ENCODE data around the gene ABCC10. TPM values are rescaled to one million over a fixed set of nuclear protein-coding genes. Genes with fewer than 3 reads are reported as not detected.
A peak's percentile ranks its signal among the peaks of the same experiment; 100 is the strongest.

The ABCC10 gene
- polyA plus RNA-seq, 2 of the 4 experiments (the other 2 are of a cell fraction): 6.8 to 9.3 TPM

- ChIA-PET POLR2A (no interaction called here), CTCF (interaction anchor here (0.9 to 1.2 kb wide), 3 partner anchors 9 to 40 kb away, joined by 3 read pairs; no protein-coding TSS in a partner anchor)
- no peak for DNase-seq (ENCODE audit: low read depth in 1 of 2, low spot score in 1 of 2)
- no peak overlapping the region for H3K4me3 ChIP-seq
- no peak; a peak in 1 of 6 replicates for ATAC-seq
- H3K9me3 ChIP-seq: no peaks in the 10 kb centered on the region
- H3K4me1 ChIP-seq: no peaks in the 10 kb centered on the region
- 50% methylated on average over 4 of the region's 4 CpGs for WGBS (ENCODE audit: missing lambda C conversion rate)
- no peak overlapping the region for H3K4me2 ChIP-seq
- H3K27ac ChIP-seq: no peak overlapping the region
- no peak for FAIRE-seq
- no peak for TF ChIP-seq NPAS2 (CRISPR knock-in tag; IDR thresholded peaks at IDR 0.05; ENCODE audit: borderline replicate concordance)
- TF ChIP-seq BHLHE40 (IDR thresholded peaks at IDR 0.05; ENCODE audit: low read depth, low read length): no peak
- TF ChIP-seq NR3C1 (IDR thresholded peaks at IDR 0.05): no peak
- no peak for TF ChIP-seq PHF8 (IDR thresholded peaks at IDR 0.05; ENCODE audit: borderline replicate concordance, low read depth)
- TF ChIP-seq KDM5A (IDR thresholded peaks at IDR 0.05): no peak
Measured at GRCh38 chr6:43467752-43468151, 40.4 kb downstream of the ABCC10 start.

GRCh38 chr6:43468240-43468639 is 40.9 kb downstream of the ABCC10 start:
- no peaks in the 10 kb centered on the region for H3K4me1 ChIP-seq
- H3K9me3 ChIP-seq: no peaks in the 10 kb centered on the region
- DNase-seq (ENCODE audit: low read depth in 1 of 2, low spot score in 1 of 2): no peak
- no peak overlapping the region for H3K4me3 ChIP-seq
- 39% methylated on average over 4 of the region's 4 CpGs for WGBS (ENCODE audit: missing lambda C conversion rate)
- ChIA-PET POLR2A (no interaction called here), CTCF (interaction anchor here (1.1 kb wide), 1 partner anchor 9 kb away, joined by 3 read pairs; no protein-coding TSS in a partner anchor)
- FAIRE-seq: no peak
- H3K27ac ChIP-seq: no peak overlapping the region
- H3K4me2 ChIP-seq: no peak overlapping the region
- 0 out of 6 replicates have a peak, but pooled peaks of 1 of the 2 experiments have one; percentile 42 for ATAC-seq
- TF ChIP-seq KDM5A (IDR thresholded peaks at IDR 0.05) (no peak), GATA3 (IDR thresholded peaks at IDR 0.05; ENCODE audit: borderline replicate concordance) (no peak), ZC3H11A (IDR thresholded peaks at IDR 0.05) (no peak), ZSCAN20 (CRISPR knock-in tag; IDR thresholded peaks at IDR 0.05) (no peak), RCOR1 (IDR thresholded peaks at IDR 0.05; ENCODE audit: low read depth, low read length) (no peak), MYC (IDR thresholded peaks at IDR 0.05; ENCODE audit: borderline replicate concordance, low read length) (no peak), NR3C1 (IDR thresholded peaks at IDR 0.05) (no peak), CBX8 (IDR thresholded peaks at IDR 0.05) (no peak)
- TF ChIP-seq, protein P1, sequence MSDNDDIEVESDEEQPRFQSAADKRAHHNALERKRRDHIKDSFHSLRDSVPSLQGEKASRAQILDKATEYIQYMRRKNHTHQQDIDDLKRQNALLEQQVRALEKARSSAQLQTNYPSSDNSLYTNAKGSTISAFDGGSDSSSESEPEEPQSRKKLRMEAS (IDR thresholded peaks at IDR 0.05): no peak

DNA sequence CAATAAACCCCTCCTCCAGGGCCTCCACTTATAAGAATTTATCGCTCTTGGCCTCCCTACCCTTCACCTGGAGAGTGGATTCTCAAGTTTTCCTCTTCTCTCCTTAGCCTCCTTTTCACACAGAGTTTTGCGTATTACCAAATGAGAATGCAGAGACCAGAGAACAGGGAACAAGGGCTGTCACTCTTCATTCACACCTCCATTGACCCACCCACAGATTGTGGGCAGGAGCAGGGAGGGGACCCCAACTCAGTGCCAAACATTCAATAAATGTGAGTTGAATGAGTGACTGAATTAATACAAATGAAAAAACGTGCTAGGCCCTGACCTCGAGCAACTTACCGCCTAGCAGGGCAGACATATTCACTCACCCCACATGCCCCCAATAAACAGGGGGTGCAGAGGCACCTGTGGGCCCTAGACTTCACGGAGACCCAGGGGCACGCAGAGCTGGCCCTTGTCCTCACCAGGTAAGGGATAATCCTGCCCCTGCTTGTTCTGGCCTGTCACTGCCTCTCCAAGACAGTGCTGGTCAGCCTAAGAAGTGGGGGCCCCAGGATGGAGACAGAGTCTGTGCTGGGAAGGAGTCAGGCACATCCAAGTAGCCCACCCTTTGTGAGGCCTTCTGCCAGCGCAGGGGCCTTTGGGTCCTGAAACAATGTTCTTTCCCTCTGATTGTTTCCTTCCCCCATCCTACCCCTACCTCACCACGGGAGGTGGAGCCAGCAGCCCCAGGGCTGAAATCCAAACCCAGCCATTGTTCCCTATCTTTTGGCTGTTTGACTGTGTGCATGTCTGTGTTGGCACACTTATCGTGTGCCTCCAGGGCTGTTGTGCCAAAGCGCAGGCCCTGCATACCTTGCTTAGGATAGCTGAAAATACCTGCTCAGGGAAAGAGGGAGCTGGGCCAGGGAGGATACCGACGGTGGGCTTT is 41.7 kb downstream of the ABCC10 start:
- TF ChIP-seq REST (IDR thresholded peaks at IDR 0.05) (no peak), TP53 (CRISPR knock-in tag; IDR thresholded peaks at IDR 0.05) (no peak)
- Histone ChIP-seq H3K9me3 (no peaks in the 10 kb centered on the region), H3K4me3 (no peak overlapping the region), H3K27ac (no peak overlapping the region), H3K4me2 (no peak overlapping the region), H3K4me1 (no peaks in the 10 kb centered on the region)
- CTCF ChIA-PET: no interaction called here
- DNase-seq (ENCODE audit: low read depth in 1 of 2, low spot score in 1 of 2) (no peak), FAIRE-seq (no peak), ATAC-seq (peak in 1 of 2 experiments; percentile 31; a peak in 1 of 6 replicates)
- WGBS (ENCODE audit: missing lambda C conversion rate): 66% methylated on average over 13 of the region's 13 CpGs
- POLR2A ChIA-PET: no interaction called here

DNA sequence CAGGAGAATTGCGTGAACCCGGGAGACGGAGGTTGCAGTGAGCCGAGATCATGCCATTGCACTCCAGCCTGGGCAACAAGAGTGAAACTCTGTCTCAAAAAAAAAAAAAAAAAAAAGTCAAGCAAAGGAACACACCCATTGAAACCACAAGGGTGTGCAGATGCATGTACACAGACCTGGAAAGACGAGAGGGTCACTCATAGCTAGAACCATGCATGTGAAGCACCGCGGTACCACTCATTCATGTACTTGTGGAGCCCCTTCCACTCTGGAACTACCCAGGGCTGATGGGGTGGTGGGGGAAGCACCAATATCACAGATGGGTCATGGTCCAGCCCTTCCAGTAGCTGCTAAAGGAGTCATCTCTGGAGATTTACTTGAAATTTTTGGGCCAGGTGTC is 42.6 kb downstream of the ABCC10 start:
- FAIRE-seq (no peak), ATAC-seq (no peak), DNase-seq (ENCODE audit: low read depth in 1 of 2, low spot score in 1 of 2) (no peak)
- 92% methylated on average over 7 of the region's 7 CpGs for WGBS (ENCODE audit: missing lambda C conversion rate)
- no peak overlapping the region for H3K4me2 ChIP-seq
- no peak overlapping the region for H3K4me3 ChIP-seq
- POLR2A ChIA-PET: no interaction called here
- CTCF ChIA-PET: interaction anchor here (2.8 kb wide), 1 partner anchor 37 kb away, joined by 10 read pairs; no protein-coding TSS in a partner anchor
- no peaks in the 10 kb centered on the region for H3K9me3 ChIP-seq
- H3K27ac ChIP-seq: no peak overlapping the region
- no peaks in the 10 kb centered on the region for H3K4me1 ChIP-seq
- TF ChIP-seq FOXS1 (CRISPR knock-in tag; IDR thresholded peaks at IDR 0.05): no peak
- TF ChIP-seq USF2 (IDR thresholded peaks at IDR 0.05): no peak
- TF ChIP-seq SMC3 (IDR thresholded peaks at IDR 0.05): no peak
- no peak for TF ChIP-seq MYC (IDR thresholded peaks at IDR 0.05; ENCODE audit: borderline replicate concordance, low read length)
- no peak for TF ChIP-seq CBX8 (IDR thresholded peaks at IDR 0.05)
- TF ChIP-seq PHF8 (IDR thresholded peaks at IDR 0.05; ENCODE audit: borderline replicate concordance, low read depth): no peak
- no peak for TF ChIP-seq RNF2 (IDR thresholded peaks at IDR 0.05; ENCODE audit: borderline replicate concordance, low read depth)
- TF ChIP-seq JUNB (IDR thresholded peaks at IDR 0.05): no peak
- TF ChIP-seq ZSCAN20 (CRISPR knock-in tag; IDR thresholded peaks at IDR 0.05): no peak
- TF ChIP-seq, protein P2, sequence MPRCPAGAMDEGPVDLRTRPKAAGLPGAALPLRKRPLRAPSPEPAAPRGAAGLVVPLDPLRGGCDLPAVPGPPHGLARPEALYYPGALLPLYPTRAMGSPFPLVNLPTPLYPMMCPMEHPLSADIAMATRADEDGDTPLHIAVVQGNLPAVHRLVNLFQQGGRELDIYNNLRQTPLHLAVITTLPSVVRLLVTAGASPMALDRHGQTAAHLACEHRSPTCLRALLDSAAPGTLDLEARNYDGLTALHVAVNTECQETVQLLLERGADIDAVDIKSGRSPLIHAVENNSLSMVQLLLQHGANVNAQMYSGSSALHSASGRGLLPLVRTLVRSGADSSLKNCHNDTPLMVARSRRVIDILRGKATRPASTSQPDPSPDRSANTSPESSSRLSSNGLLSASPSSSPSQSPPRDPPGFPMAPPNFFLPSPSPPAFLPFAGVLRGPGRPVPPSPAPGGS (IDR thresholded peaks at IDR 0.05): no peak
- no peak for TF ChIP-seq RAD21 (conservative IDR thresholded peaks at IDR 0.05 in 1 of 2, IDR thresholded peaks at IDR 0.05 in 1 of 2)
- no peak for TF ChIP-seq FOSL2 (IDR thresholded peaks at IDR 0.05)
- no peak for TF ChIP-seq FOSL2 (CRISPR knock-in tag; IDR thresholded peaks at IDR 0.05)
- no peak for TF ChIP-seq HOXA7 (CRISPR knock-in tag; IDR thresholded peaks at IDR 0.05)
